CD4-positive, alpha-beta memory T cell (primary cell): ENCODE results near the gene PXYLP1. TPM values are rescaled to one million over a fixed set of nuclear protein-coding genes. Genes with fewer than 3 reads are reported as not detected.

ENCODE experiments used
- CTCF ChIA-PET: fragments of 350-600 bp; sonication (Branson Sonifier 250); formaldehyde crosslinking; loops from one replicate; lab custom pipeline; 2021; ENCODE audit warnings: inconsistent platforms; ENCODE audit not compliant: partially characterized antibody; lab: Charles Lee
- POLR2A ChIA-PET: fragments of 350-600 bp; sonication (Branson Sonifier 250); formaldehyde crosslinking; loops from one replicate; lab custom pipeline; 2021; ENCODE audit not compliant: partially characterized antibody; lab: Charles Lee
- DNase-seq, 5 donors: peaks; one replicate each; pipeline versions ENCODE4 v3.0.0 to v3.0.0-alpha.2; 2020 to 2022; ENCODE audit warnings: mixed read lengths in 1 of 5
- H3K27ac ChIP-seq: one replicate; pipeline ENCODE4 v1.7.0; 2013; ENCODE audit warnings: low read depth, low read length
- H3K27me3 ChIP-seq: 2 replicates; pipeline ENCODE4 v1.7.0; 2013; ENCODE audit warnings: mild to moderate bottlenecking, low read length, moderate library complexity; ENCODE audit not compliant: insufficient read depth
- H3K36me3 ChIP-seq: 2 replicates; pipeline ENCODE4 v1.7.0; 2013; ENCODE audit warnings: mild to moderate bottlenecking, low read length, moderate library complexity; ENCODE audit not compliant: insufficient read depth
- H3K4me1 ChIP-seq: 2 replicates; pipeline ENCODE4 v1.7.0; 2013; ENCODE audit warnings: mild to moderate bottlenecking, low read length, moderate library complexity; ENCODE audit not compliant: insufficient read depth
- H3K4me3 ChIP-seq, 2 donors: one replicate each; pipeline ENCODE4 v1.7.0; 2013; ENCODE audit warnings: low read length in 2 of 2, mild to moderate bottlenecking in 1 of 2
- H3K9me3 ChIP-seq, 2 donors: one replicate each; pipeline ENCODE4 v1.7.0; 2013; ENCODE audit warnings: low read length in 2 of 2, control low read depth in 1 of 2; ENCODE audit not compliant: control insufficient read depth in 1 of 2
- H3K27ac Mint-ChIP-seq, 7 donors: one replicate each; pipeline ENCODE4 v1.8.0; 2020 to 2021; ENCODE audit warnings: mixed read lengths in 7 of 7, mild to moderate bottlenecking in 6 of 7, inconsistent platforms in 3 of 7, moderate library complexity in 3 of 7
- H3K27me3 Mint-ChIP-seq, 2 donors: one replicate each; pipeline ENCODE4 v1.8.0; 2020 to 2021; ENCODE audit warnings: mixed read lengths in 2 of 2
- H3K36me3 Mint-ChIP-seq, 2 donors: one replicate each; pipeline ENCODE4 v1.8.0; 2020 to 2021; ENCODE audit warnings: mixed read lengths in 2 of 2, inconsistent platforms in 1 of 2, mild to moderate bottlenecking in 1 of 2
- H3K4me1 Mint-ChIP-seq, 4 donors: one replicate each; pipeline ENCODE4 v1.8.0; 2020 to 2021; ENCODE audit warnings: mixed read lengths in 4 of 4, mild to moderate bottlenecking in 1 of 4
- H3K4me3 Mint-ChIP-seq, 8 donors: one replicate each; pipeline ENCODE4 v1.8.0; 2020 to 2021; ENCODE audit warnings: mixed read lengths in 8 of 8, mild to moderate bottlenecking in 7 of 8, moderate library complexity in 6 of 8, inconsistent platforms in 3 of 8
- H3K9me3 Mint-ChIP-seq, 8 donors: one replicate each; pipeline ENCODE4 v1.8.0; 2020 to 2021; ENCODE audit warnings: mixed read lengths in 8 of 8, mild to moderate bottlenecking in 5 of 8, inconsistent platforms in 3 of 8, moderate library complexity in 1 of 8
- intact Hi-C: fragments of 100-400 bp; cut with micrococcal nuclease; formaldehyde crosslinking; loops from one replicate; pipeline ENCODE4 v1.15.1; 2023
- polyA plus RNA-seq, 2 donors: library from polyadenylated mRNA; unstranded; fragments of 300-500 nt; fragmentation: Illumina TruSeq; gene quantifications; one replicate each; pipeline ENCODE4 v1.2.3, GENCODE V29; 2021
- total RNA-seq, 2 experiments: library from RNA; stranded (reverse); gene quantifications; one replicate each; pipeline ENCODE4 v1.2.3, GENCODE V29; 2021

The PXYLP1 gene
- total and polyA plus RNA-seq, 4 experiments from 2014 or later: 5.2 to 22.6 (median 12.0) TPM

GRCh38 chr3:141228395-141228794, 3.2 kb upstream of the PXYLP1 start:
- CTCF ChIA-PET: interaction anchor here (1.2 to 7.6 kb wide), 2 partner anchors 21 to 51 kb away, joined by 3 to 180 read pairs; no protein-coding TSS in a partner anchor
- H3K27ac Mint-ChIP-seq: peak overlapping the region in 2 of 7 donors; percentile 3 to 52
- POLR2A ChIA-PET: interaction anchor here (1.2 kb wide), 1 partner anchor 38 kb away, joined by 3 read pairs; no protein-coding TSS in a partner anchor

GRCh38 chr3:141229132-141229531, 2.5 kb upstream of the PXYLP1 start:
- Mint-ChIP-seq H3K27ac (peak overlapping the region in 5 of 7 donors; percentile 17 to 92 (median 51)), H3K9me3 (peaks cover 0 to 4% (median 0%) of the 10 kb centered on the region in 8 donors), H3K4me1 (peaks cover 22 to 40% (median 30%) of the 10 kb centered on the region in 4 donors), H3K4me3 (peak overlapping the region in 3 of 8 donors; percentile 0 to 98 (median 62)), H3K36me3 (peaks cover 0 to 3% of the 10 kb centered on the region in 2 donors), H3K27me3 (peaks cover 0 to 2% of the 10 kb centered on the region in 2 donors)
- Histone ChIP-seq H3K4me1 (peaks cover 22% of the 10 kb centered on the region), H3K27ac (no peak overlapping the region), H3K4me3 (no peak overlapping the region), H3K27me3 (no peaks in the 10 kb centered on the region), H3K36me3 (no peaks in the 10 kb centered on the region), H3K9me3 (no peaks in the 10 kb centered on the region)
- ChIA-PET CTCF (interaction anchor here (7.6 kb wide), 1 partner anchor 20 kb away, joined by 180 read pairs; no protein-coding TSS in a partner anchor), POLR2A (interaction anchor here (3.8 kb wide), 1 partner anchor 43 kb away, joined by 40 read pairs; no protein-coding TSS in a partner anchor)
- no peak for DNase-seq
- intact Hi-C loops: no loop called here

More at GRCh38 chr3:141228395-141228794, 3.2 kb upstream of the PXYLP1 start:
- Histone ChIP-seq H3K9me3 (no peaks in the 10 kb centered on the region), H3K27ac (no peak overlapping the region), H3K4me3 (no peak overlapping the region), H3K27me3 (no peaks in the 10 kb centered on the region), H3K4me1 (peaks cover 16% of the 10 kb centered on the region), H3K36me3 (no peaks in the 10 kb centered on the region)
- peak overlapping the region in 1 of 8 donors; percentile 43 for H3K4me3 Mint-ChIP-seq
- H3K27me3 Mint-ChIP-seq: peaks cover 0 to 2% of the 10 kb centered on the region in 2 donors
- peaks cover 0 to 10% (median 5%) of the 10 kb centered on the region in 8 donors for H3K9me3 Mint-ChIP-seq
- DNase-seq: no peak
- intact Hi-C loops: no loop called here
- H3K4me1 Mint-ChIP-seq: peaks cover 17 to 36% (median 24%) of the 10 kb centered on the region in 4 donors
- peaks cover 0 to 3% of the 10 kb centered on the region in 2 donors for H3K36me3 Mint-ChIP-seq

- H3K9me3 Mint-ChIP-seq: peaks cover 0 to 4% (median 0%) of the 10 kb centered on the region in 8 donors
- Histone ChIP-seq H3K9me3 (no peaks in the 10 kb centered on the region), H3K27ac (peak overlapping the region; percentile 81), H3K4me1 (peaks cover 27% of the 10 kb centered on the region), H3K4me3 (no peak overlapping the region), H3K27me3 (no peaks in the 10 kb centered on the region), H3K36me3 (no peaks in the 10 kb centered on the region)
- no peak for DNase-seq
- H3K4me1 Mint-ChIP-seq: peaks cover 25 to 52% (median 38%) of the 10 kb centered on the region in 4 donors
- H3K4me3 Mint-ChIP-seq: peak overlapping the region; percentile 87 to 98 (median 93)
- intact Hi-C loops: loop anchor here (2.0 to 10.0 kb wide), 5 partner anchors 37 to 1345 kb away; partner anchors contain the start of genes ATR, SLC25A36 and XRN1
- peaks cover 6 to 9% of the 10 kb centered on the region in 2 donors for H3K36me3 Mint-ChIP-seq
- H3K27me3 Mint-ChIP-seq: peaks cover 0 to 2% of the 10 kb centered on the region in 2 donors
- H3K27ac Mint-ChIP-seq: peak overlapping the region; percentile 92 to 98 (median 96)
- CTCF ChIA-PET: interaction anchor here (1.7 to 7.6 kb wide), 6 partner anchors 19 to 82 kb away, joined by 4 to 180 read pairs (median 26); no protein-coding TSS in a partner anchor
- POLR2A ChIA-PET: interaction anchor here (0.6 to 3.9 kb wide), 9 partner anchors 13 to 647 kb away, joined by 3 to 130 read pairs (median 14); no protein-coding TSS in a partner anchor
Measured at GRCh38 chr3:141230293-141230692, 1.3 kb upstream of the PXYLP1 start.

- intact Hi-C loops: loop anchor here (1.0 to 10.0 kb wide), 9 partner anchors 24 to 1343 kb away; partner anchors contain the start of genes ATR, RNF7, SLC25A36 and XRN1
- H3K27ac Mint-ChIP-seq: peak overlapping the region in 6 of 7 donors; percentile 6 to 94 (median 50)
- Histone ChIP-seq H3K4me1 (peaks cover 30% of the 10 kb centered on the region), H3K27me3 (no peaks in the 10 kb centered on the region), H3K36me3 (no peaks in the 10 kb centered on the region), H3K27ac (peak overlapping the region; percentile 50), H3K4me3 (peak overlapping the region; percentile 34 to 93), H3K9me3 (no peaks in the 10 kb centered on the region)
- no peaks in the 10 kb centered on the region for H3K27me3 Mint-ChIP-seq
- H3K4me1 Mint-ChIP-seq: peaks cover 28 to 64% (median 47%) of the 10 kb centered on the region in 4 donors
- ChIA-PET POLR2A (interaction anchor here (0.6 to 3.9 kb wide), 42 partner anchors 9 to 1770 kb away, joined by 3 to 130 read pairs (median 4); partner anchors contain the start of genes ATR, RASA2 and U2SURP), CTCF (interaction anchor here (0.6 to 7.6 kb wide), 25 partner anchors 11 to 646 kb away, joined by 3 to 180 read pairs (median 4); no protein-coding TSS in a partner anchor)
- H3K36me3 Mint-ChIP-seq: peaks cover 10 to 13% of the 10 kb centered on the region in 2 donors
- peak overlapping the region; percentile 66 to 92 (median 84) for H3K4me3 Mint-ChIP-seq
- DNase-seq: peak; percentile 19 to 42 (median 33)
- no peaks in the 10 kb centered on the region for H3K9me3 Mint-ChIP-seq
Measured at GRCh38 chr3:141231952-141232823, 563 bp downstream of the PXYLP1 start.

GRCh38 chr3:141233457-141234161, 2.0 kb downstream of the PXYLP1 start:
- Mint-ChIP-seq H3K4me3 (peak overlapping the region; percentile 33 to 61 (median 55)), H3K27me3 (no peaks in the 10 kb centered on the region), H3K4me1 (peaks cover 40 to 75% (median 60%) of the 10 kb centered on the region in 4 donors), H3K9me3 (no peaks in the 10 kb centered on the region), H3K27ac (peak overlapping the region in 3 of 7 donors; percentile 10 to 23 (median 13)), H3K36me3 (peaks cover 10 to 13% of the 10 kb centered on the region in 2 donors)
- intact Hi-C loops: loop anchor here (5.0 to 10.0 kb wide), 3 partner anchors 209 to 1341 kb away; partner anchors contain the start of genes ATR and XRN1
- Histone ChIP-seq H3K4me1 (peaks cover 45% of the 10 kb centered on the region), H3K27me3 (no peaks in the 10 kb centered on the region), H3K27ac (no peak overlapping the region), H3K36me3 (no peaks in the 10 kb centered on the region), H3K9me3 (no peaks in the 10 kb centered on the region), H3K4me3 (no peak overlapping the region)
- DNase-seq: no peak
- CTCF ChIA-PET: interaction anchor here (1.1 to 7.6 kb wide), 5 partner anchors 16 to 73 kb away, joined by 3 to 180 read pairs (median 47); no protein-coding TSS in a partner anchor
- POLR2A ChIA-PET: interaction anchor here (1.0 to 3.9 kb wide), 5 partner anchors 7 to 75 kb away, joined by 3 to 18 read pairs (median 8); no protein-coding TSS in a partner anchor

GRCh38 chr3:141234283-141234682, 2.7 kb downstream of the PXYLP1 start:
- no peaks in the 10 kb centered on the region for H3K9me3 Mint-ChIP-seq
- no peaks in the 10 kb centered on the region for H3K36me3 ChIP-seq
- H3K4me3 ChIP-seq: no peak overlapping the region
- peaks cover 42 to 80% (median 62%) of the 10 kb centered on the region in 4 donors for H3K4me1 Mint-ChIP-seq
- H3K27me3 Mint-ChIP-seq: no peaks in the 10 kb centered on the region
- intact Hi-C loops: loop anchor here (5.0 to 10.0 kb wide), 3 partner anchors 208 to 1341 kb away; partner anchors contain the start of genes ATR and XRN1
- ChIA-PET POLR2A (interaction anchor here (0.8 to 1.4 kb wide), 2 partner anchors 8 to 33 kb away, joined by 3 to 8 read pairs; no protein-coding TSS in a partner anchor), CTCF (interaction anchor here (1.1 to 7.6 kb wide), 5 partner anchors 15 to 73 kb away, joined by 3 to 180 read pairs (median 47); no protein-coding TSS in a partner anchor)
- DNase-seq: no peak
- H3K36me3 Mint-ChIP-seq: peaks cover 10 to 13% of the 10 kb centered on the region in 2 donors
- peak overlapping the region in 1 of 7 donors; percentile 10 for H3K27ac Mint-ChIP-seq
- H3K27me3 ChIP-seq: no peaks in the 10 kb centered on the region
- H3K9me3 ChIP-seq: no peaks in the 10 kb centered on the region
- H3K4me3 Mint-ChIP-seq: peak overlapping the region in 4 of 8 donors; percentile 1 to 43 (median 25)
- H3K27ac ChIP-seq: no peak overlapping the region
- H3K4me1 ChIP-seq: peaks cover 48% of the 10 kb centered on the region
